NCI-H146 treated with DMSO at 0.1 percent for 48 hours (cell line): Measurements from ENCODE around the gene IL19.
"Not testable (repeated sequence)": the region's sequence is repeated elsewhere in the genome, so short reads cannot be mapped to it uniquely, and the experiment has no call there.

Experiments
- DNase-seq: peaks from one replicate; lab custom pipeline; 2025; ENCODE audit not compliant: unreplicated experiment; lab: John Stamatoyannopoulos, UW

Gene IL19

GRCh38 chr1:206739411-206740076 lies 31.0 kb upstream of the IL19 start:
- no peak for DNase-seq

GRCh38 chr1:206741142-206741701 lies 29.4 kb upstream of the IL19 start:
- no peak for DNase-seq

GRCh38 chr1:206742719-206743383 lies 27.7 kb upstream of the IL19 start:
- no peak for DNase-seq

GRCh38 chr1:206744683-206745082 lies 25.9 kb upstream of the IL19 start:
- DNase-seq, result no peak

- DNase-seq, result no peak
Observed at GRCh38 chr1:206745301-206745700, 25.3 kb upstream of the IL19 start.

GRCh38 chr1:206748348-206749030 lies 22.1 kb upstream of the IL19 start:
- no peak for DNase-seq

- DNase-seq, result no peak
Observed at GRCh38 chr1:206751891-206752290, 18.7 kb upstream of the IL19 start.

GRCh38 chr1:206752481-206752880 lies 18.1 kb upstream of the IL19 start:
- no peak for DNase-seq

GRCh38 chr1:206753141-206753540 lies 17.4 kb upstream of the IL19 start:
- no peak for DNase-seq

- no peak for DNase-seq
Observed at GRCh38 chr1:206754011-206754410, 16.6 kb upstream of the IL19 start.

GRCh38 chr1:206757524-206758266 lies 12.9 kb upstream of the IL19 start:
- DNase-seq, result no peak

- DNase-seq, result no peak
Observed at GRCh38 chr1:206760590-206760989, 10.0 kb upstream of the IL19 start.

- no peak for DNase-seq
Observed at GRCh38 chr1:206761159-206761768, 9.3 kb upstream of the IL19 start.

GRCh38 chr1:206762741-206763364 lies 7.7 kb upstream of the IL19 start:
- not testable (repeated sequence) for DNase-seq

- DNase-seq, result not testable (repeated sequence)
Observed at GRCh38 chr1:206765771-206766170, 4.8 kb upstream of the IL19 start.

GRCh38 chr1:206766251-206766856 lies 4.2 kb upstream of the IL19 start:
- DNase-seq, result no peak

- DNase-seq, result no peak
Observed at GRCh38 chr1:206768472-206769303, 1.9 kb upstream of the IL19 start.

GRCh38 chr1:206769304-206769731 lies 1.3 kb upstream of the IL19 start:
- DNase-seq, result no peak

- DNase-seq, result no peak
Observed at GRCh38 chr1:206771338-206771692, 742 bp downstream of the IL19 start.
